HG02763 (cell line): ENCODE measurements around the gene WSB1.

Experiments used
- ATAC-seq: cut with Tn5 transposase; IDR thresholded peaks from one replicate; pipeline ENCODE4 v1.9.1; 2021; ENCODE audit warnings: mild to moderate bottlenecking, moderate library complexity; ENCODE audit not compliant: unreplicated experiment

Gene WSB1

DNA sequence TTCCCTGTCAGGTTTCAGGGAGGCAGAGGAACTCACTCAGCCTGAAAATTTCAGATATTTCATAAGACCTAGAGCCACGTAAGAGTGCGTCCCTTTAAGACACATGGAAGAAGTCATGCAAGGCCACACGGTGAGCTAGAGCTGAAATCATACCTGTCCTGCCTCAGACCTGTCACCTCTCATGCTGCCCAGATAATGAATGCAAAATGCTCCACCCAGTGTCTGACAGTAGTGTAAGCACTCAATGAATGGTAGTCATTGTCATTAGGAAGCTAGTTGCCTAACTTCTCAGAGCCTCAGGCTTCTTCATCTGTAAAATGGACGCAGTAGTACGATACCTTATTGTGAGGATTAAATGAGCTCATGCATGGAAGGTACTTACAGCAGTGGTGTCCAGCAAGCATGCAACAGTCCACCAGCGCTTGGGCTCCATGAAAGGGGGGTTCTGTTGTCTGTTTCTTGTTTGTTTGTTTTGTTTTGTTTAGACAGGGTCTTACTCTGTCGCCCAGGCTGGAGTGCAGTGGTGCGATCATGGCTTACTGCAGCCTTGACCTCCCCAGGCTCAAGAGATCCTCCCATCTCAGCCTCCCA, 60.7 kb downstream of the WSB1 start:
- no peak for ATAC-seq

DNA sequence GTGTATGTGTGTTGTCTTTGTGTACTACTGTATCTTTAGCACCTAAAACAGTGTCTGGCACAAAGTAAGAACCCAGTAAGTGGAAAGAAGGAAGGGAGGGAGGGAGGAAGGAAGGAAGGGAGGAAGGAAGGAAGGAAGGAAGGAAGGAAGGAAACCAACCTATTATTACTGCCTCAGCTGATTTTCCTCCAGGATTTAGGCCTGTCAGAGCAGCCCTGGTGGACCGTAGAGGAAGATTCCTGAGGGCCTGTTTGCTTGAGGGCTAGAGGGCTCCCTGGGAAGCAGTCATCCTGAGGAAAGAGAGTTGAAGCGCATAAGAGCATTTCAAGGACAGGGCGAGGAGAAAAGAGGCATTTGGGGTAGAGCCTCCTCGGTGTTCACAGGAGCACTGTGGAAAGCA, 61.5 kb downstream of the WSB1 start:
- no peak for ATAC-seq

DNA sequence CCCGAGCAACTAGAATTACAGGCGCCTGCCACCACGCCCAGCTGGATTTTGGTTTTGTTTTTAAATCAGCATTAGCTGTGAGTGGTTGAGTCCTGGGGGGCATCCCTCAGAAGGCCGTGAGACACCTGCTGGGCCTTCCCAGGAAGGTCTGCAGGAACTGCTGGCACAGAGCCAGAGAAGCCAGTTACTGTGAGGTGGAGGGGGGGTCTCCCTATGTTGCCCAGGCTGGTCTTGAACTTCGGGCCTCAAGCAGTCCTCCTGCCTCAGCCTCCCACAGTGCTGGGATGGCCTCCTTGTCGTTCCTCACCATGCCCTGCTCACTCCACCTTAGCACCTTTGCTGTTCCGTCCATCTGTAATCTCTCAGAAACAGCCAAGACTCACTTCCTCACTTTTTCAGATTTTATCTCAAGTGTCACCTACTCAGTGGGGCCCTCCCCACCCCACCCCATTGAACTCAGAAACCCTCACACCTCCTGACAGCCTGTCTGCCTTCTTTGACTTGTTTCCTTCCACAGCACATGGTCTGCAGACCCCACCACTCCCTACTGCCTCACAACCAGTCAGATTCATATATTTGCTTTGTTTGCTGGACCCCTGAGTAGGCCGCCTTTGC, 62.3 kb downstream of the WSB1 start:
- no peak for ATAC-seq

DNA sequence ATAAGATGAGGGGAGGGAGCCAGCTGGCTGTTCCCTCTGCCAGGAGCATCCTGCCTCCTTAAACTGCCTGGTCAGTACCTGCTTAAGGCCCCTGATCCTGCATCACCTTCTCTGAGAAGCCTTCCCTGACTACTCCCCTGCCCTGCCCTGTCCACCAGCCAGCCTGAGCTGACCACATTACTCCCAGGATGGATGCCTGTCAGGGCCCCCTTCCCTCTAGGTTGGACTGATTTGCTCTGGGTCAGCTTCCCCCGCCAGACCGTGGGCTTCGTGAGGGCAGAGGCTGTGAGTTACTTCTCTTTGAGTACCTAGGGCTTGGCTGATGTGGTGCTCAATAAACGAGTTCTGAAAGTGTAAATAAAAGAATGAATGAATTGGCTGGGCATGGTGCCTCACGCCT, 63.3 kb downstream of the WSB1 start:
- ATAC-seq = no peak

DNA sequence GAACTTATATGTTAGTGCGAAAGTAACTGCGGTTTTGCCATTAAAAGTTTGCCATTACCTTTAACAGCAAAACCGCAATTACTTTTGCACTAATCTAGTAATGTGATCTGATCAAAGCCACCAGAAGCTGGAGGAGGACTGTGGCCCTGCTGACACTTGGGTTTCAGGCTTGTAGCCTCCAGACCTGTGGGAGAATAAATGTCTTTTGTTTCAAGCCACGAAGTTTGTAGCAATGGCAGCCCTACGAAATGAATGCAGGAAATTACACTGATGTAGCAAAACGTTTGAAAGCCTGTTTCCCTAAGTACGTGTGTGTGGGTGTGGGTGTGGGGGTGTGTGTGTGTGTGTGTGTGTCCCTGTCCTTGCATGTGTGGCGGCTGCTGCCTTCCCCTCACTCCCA, 66.6 kb downstream of the WSB1 start:
- ATAC-seq = no peak

DNA sequence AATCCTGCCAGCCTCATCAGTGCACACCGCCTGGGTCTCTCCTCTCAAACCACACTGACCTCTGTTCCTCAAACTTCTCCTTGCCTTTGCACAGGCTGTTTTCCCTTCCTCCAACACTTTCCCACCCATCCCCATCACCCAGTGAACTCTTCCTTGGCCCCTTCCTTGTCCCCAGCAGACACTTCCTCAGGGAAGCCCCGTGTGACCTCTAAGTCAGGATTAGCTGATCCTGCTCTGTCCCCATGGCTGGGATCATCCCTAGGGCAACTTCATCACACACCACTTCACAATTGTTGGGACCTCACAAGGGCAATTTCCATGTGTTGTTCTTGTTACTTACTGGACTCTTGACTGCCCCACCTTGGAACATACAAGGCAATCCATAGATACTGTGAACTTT, 67.8 kb downstream of the WSB1 start:
- no peak for ATAC-seq

DNA sequence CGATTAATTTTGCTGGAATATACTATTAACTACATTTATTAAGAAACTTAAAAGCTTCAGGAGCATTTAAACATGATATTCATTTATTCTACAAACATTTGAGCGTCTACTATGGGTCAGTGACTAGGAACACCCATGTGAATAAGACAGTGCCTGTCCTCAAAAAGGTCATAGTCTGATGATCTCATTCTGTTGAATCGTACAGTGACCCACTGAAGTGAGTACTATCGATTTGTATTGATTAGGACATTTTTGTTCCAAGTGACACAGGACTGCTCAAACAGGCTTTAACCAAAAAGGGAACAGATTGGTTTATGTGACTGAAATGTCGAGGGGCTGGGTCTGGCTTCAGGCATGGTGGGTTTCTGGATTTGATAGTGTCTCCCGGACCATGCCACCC, 68.6 kb downstream of the WSB1 start:
- no peak for ATAC-seq

DNA sequence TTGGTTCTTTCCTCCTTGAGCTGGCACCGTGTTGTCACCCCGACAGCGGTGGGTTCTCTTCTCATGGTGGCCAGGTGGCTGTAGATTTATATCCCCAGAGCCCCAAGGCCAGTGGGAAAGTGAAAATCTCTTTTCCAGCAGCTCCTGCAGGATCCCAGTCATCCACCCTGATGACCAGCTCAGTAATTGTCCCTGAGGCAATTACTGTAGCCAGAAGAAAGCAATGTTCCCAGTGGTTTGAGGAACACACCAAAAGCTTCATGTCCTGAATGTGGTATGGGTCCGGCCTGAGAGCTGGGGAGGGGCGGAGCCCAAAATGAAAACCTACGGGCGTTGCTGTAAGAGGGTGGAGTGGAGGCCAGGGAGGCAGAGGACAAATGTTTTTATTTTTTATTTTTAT, 69.0 kb downstream of the WSB1 start:
- ATAC-seq = no peak

DNA sequence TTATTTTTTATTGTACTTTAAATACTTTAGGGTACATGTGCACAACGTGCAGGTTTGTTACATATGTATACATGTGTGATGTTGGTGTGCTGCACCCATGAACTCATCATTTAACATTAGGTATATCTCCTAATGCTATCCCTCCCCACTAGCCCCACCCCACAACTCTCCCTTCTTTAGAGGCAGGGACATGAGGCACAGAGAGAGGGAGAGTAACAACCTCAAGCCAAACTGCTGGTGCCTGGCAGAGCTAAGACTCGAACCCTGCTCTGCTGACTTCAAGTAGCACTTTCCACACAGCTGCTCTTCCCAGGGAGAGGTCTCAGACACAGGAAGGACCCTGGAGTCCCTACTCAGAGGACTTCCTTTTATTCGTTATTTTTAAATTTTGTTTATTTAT, 69.4 kb downstream of the WSB1 start:
- no peak for ATAC-seq
